Measurements from ENCODE around the gene SV2B.

- TF ChIP-seq MAZ (IDR thresholded peaks at IDR 0.05; ENCODE audit: borderline replicate concordance, low read depth, low read length), result no peak
- no peak for TF ChIP-seq CTCF (IDR thresholded peaks at IDR 0.05)
- TF ChIP-seq POLR2A (IDR thresholded peaks at IDR 0.05; ENCODE audit: low read length), result no peak
- no peak for TF ChIP-seq FOXS1 (CRISPR knock-in tag; IDR thresholded peaks at IDR 0.05)
- TF ChIP-seq MYC (IDR thresholded peaks at IDR 0.05; ENCODE audit: borderline replicate concordance, low read length), result no peak
- TF ChIP-seq RAD21 (conservative IDR thresholded peaks at IDR 0.05 in 1 of 2, IDR thresholded peaks at IDR 0.05 in 1 of 2), result no peak
- no peak for TF ChIP-seq MAX (IDR thresholded peaks at IDR 0.05)
- no peak for TF ChIP-seq PBX3 (IDR thresholded peaks at IDR 0.05)
- no peak for TF ChIP-seq EP300 (IDR thresholded peaks at IDR 0.05)
- no peak for TF ChIP-seq CBX8 (IDR thresholded peaks at IDR 0.05)
- no peak for TF ChIP-seq JUNB (IDR thresholded peaks at IDR 0.05)
- TF ChIP-seq CEBPB (IDR thresholded peaks at IDR 0.05), result no peak
- no peak for TF ChIP-seq SMC3 (IDR thresholded peaks at IDR 0.05)
Measured at GRCh38 chr15:91116113-91117067, 16.3 kb downstream of the SV2B start.
